Ovary (tissue), 9 donors: ENCODE measurements around the gene ITFG1. TPM values are rescaled to one million over a fixed set of nuclear protein-coding genes. Genes with fewer than 3 reads are reported as not detected.
"Not testable (repeated sequence)": the region's sequence is repeated elsewhere in the genome, so short reads cannot be mapped to it uniquely, and the experiment has no call there.

Experiments
- DNase-seq, 5 donors: peaks; one replicate each; pipeline ENCODE4 v3.0.0-alpha.2; 2019 to 2020
- H3K27ac ChIP-seq, 2 donors: fragments of 200-600 bp; one replicate each; pipeline versions ENCODE4 v1.5.1 to v1.8.0; 2019 to 2022
- H3K27me3 ChIP-seq: fragments of 200-600 bp; one replicate; pipeline ENCODE4 v1.8.0; 2022
- H3K36me3 ChIP-seq: fragments of 200-600 bp; sonication (generic); one replicate; pipeline ENCODE4 v1.5.1; 2019
- H3K4me1 ChIP-seq: one replicate; pipeline ENCODE4 v1.8.1; 2013; ENCODE audit warnings: mild to moderate bottlenecking, moderate library complexity; ENCODE audit not compliant: insufficient read depth
- H3K4me3 ChIP-seq: fragments of 200-600 bp; sonication (generic); one replicate; pipeline ENCODE4 v1.5.1; 2017
- H3K9me3 ChIP-seq, 2 donors: fragments of 200-600 bp in 1 of 2; sonication (generic) in 1 of 2; one replicate each; pipeline versions ENCODE4 v1.5.1 to v1.8.1; 2013 to 2019; ENCODE audit warnings: mild to moderate bottlenecking in 1 of 2, moderate library complexity in 1 of 2
- EP300 ChIP-seq: sonication (generic); formaldehyde crosslinking; IDR thresholded peaks from one replicate; pipeline ENCODE4 v1.6.1; 2017; ENCODE audit warnings: antibody characterized with exemption
- POLR2A ChIP-seq: fragments of 450-650 bp; IDR thresholded peaks from one replicate; pipeline ENCODE4 v1.6.1; 2017; ENCODE audit warnings: antibody characterized with exemption, mild to moderate bottlenecking, moderate library complexity
- WGBS, 3 donors: extraction: QIAGEN DNeasy Blood & Tissue Kit in 1 of 3; methylation state at CpG; one replicate each; pipeline versions ENCODE4 v1.1.5 to v1.1.7; 2013 to 2017; 5-methylcytosine and 5-hydroxymethylcytosine counted together
- intact Hi-C, 4 donors: fragments of 100-400 bp; cut with DNase I; formaldehyde crosslinking; loops; one replicate each; pipeline versions ENCODE4 v1.11.0 to v1.15.1; 2022 to 2023
- polyA plus RNA-seq, 2 donors: library from polyadenylated mRNA; stranded (reverse); fragments of 200-250 nt in 1 of 2; fragments of 350-450 nt in 1 of 2; fragmentation: Illumina TruSeq in 1 of 2; extraction: RNeasy Lipid Tissue Mini Kit (QIAGEN cat#74804) in 1 of 2; gene quantifications; one replicate each; pipeline ENCODE4 v1.2.3, GENCODE V29; 2013 to 2014
- total RNA-seq, 7 donors: library from RNA; depleted of rRNA in 2 of 7; stranded (reverse); fragments of >200 nt in 2 of 7; fragmentation: NEBNext Ultra II Directional in 3 of 7; extraction: Animal tissue kit (Norgen Biotek cat#: 25700) in 3 of 7; gene quantifications; one replicate each; pipeline versions ENCODE4 v1.1.0 to v1.2.4, GENCODE V29; 2016 to 2023
- TF ChIP-seq, protein P1 (sequence below), 3 donors: fragments of 450-650 bp in 2 of 3; fragments of 200-600 bp in 1 of 3; IDR thresholded peaks; one replicate each; pipeline versions ENCODE4 v1.5.1 to v1.8.0; 2016 to 2022; ENCODE audit warnings: antibody characterized with exemption in 3 of 3, mild to moderate bottlenecking in 1 of 3
- donor health status: DM: no; HTN: no; CAD: no; lungs with moderate emphysema.
- donor health status: DM: no; HTN: no; CAD: no.
- donor health status: Bipolar disorder and iron deficiency.
- donor health status: DM: yes; HTN: yes; CAD: no.
- donor health status: DM: no; HTN: no; CAD: no.
- donor health status: DM: yes; HTN: yes; CAD: no.

Gene ITFG1
- total and polyA plus RNA-seq, 9 donors, result 34.4 to 123 (median 40.2) TPM

DNA sequence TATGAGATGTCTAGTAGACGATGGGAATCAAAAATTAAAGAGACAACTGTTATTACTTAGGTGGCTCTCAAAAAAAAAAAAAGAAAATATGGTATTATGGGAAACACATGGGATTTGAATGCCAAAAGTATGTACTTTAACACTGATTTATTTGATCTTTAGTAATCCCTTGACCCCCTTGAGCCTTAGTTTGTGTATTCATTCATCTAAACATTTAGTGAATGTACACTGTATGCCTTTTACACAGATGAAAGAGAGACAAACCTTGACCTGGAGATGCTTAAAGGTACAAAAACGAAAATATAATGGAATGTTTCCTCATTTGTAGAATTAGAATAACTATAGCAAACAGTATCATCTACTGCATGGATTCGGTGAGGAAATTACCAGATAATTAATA lies 278.5 kb downstream of the ITFG1 start:
- Histone ChIP-seq H3K4me1 (no peaks in the 10 kb centered on the region), H3K9me3 (no peaks in the 10 kb centered on the region), H3K27ac (no peak overlapping the region), H3K4me3 (no peak overlapping the region), H3K27me3 (no peaks in the 10 kb centered on the region), H3K36me3 (no peaks in the 10 kb centered on the region)
- TF ChIP-seq, protein P1, sequence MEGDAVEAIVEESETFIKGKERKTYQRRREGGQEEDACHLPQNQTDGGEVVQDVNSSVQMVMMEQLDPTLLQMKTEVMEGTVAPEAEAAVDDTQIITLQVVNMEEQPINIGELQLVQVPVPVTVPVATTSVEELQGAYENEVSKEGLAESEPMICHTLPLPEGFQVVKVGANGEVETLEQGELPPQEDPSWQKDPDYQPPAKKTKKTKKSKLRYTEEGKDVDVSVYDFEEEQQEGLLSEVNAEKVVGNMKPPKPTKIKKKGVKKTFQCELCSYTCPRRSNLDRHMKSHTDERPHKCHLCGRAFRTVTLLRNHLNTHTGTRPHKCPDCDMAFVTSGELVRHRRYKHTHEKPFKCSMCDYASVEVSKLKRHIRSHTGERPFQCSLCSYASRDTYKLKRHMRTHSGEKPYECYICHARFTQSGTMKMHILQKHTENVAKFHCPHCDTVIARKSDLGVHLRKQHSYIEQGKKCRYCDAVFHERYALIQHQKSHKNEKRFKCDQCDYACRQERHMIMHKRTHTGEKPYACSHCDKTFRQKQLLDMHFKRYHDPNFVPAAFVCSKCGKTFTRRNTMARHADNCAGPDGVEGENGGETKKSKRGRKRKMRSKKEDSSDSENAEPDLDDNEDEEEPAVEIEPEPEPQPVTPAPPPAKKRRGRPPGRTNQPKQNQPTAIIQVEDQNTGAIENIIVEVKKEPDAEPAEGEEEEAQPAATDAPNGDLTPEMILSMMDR (IDR thresholded peaks at IDR 0.05), result no peak
- TF ChIP-seq POLR2A, result no peak
- TF ChIP-seq EP300, result no peak
- WGBS, 3 donors, result 90 to 95% (median 93%) methylated on average over 3 of the region's 3 CpGs
- no peak for DNase-seq
- intact Hi-C loops, result no loop called here

DNA sequence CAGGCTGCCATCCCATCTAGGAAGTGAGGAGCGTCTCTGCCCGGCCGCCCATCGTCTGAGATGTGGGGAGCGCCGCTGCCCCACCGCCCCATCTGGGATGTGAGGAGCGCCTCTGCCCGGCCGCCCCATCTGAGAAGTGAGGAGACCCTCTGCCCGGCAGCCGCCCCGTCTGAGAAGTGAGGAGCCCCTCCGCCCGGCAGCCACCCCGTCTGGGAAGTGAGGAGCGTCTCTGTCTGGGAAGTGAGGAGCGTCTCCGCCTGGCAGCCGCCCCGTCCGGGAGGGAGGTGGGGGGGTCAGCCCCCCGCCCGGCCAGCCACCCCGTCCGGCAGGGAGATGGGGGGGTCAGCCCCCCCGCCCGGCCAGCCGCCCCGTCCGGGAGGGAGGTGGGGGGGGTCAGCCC lies 279.8 kb downstream of the ITFG1 start:
- intact Hi-C loops, H3K36me3 ChIP-seq, H3K27me3 ChIP-seq, H3K4me3 ChIP-seq, DNase-seq, H3K9me3 ChIP-seq, H3K4me1 ChIP-seq, H3K27ac ChIP-seq: not testable (repeated sequence)
- WGBS, 3 donors, result 95 to 99% (median 97%) methylated on average over 21 to 31 of the region's 31 CpGs

DNA sequence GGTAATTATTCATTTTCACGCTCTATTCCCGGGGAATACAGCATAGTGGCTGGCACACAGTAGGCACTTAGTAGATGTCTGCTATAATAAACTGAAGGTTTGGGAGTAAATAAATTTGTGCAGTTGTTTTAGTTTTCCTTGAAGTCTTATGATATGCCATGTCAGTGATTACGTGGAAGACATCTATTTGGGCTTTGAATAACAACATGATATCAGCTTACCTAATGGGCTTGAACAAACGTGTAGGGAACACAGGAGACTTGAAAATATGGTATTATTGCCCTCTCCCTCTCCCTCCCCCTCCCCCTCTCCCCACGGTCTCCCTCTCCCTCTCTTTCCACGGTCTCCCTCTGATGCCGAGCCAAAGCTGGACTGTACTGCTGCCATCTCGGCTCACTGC lies 280.8 kb downstream of the ITFG1 start:
- TF ChIP-seq, protein P1 (IDR thresholded peaks at IDR 0.05), result no peak
- TF ChIP-seq EP300 (no peak), POLR2A (no peak)
- intact Hi-C loops, result no loop called here
- no peak overlapping the region for H3K27ac ChIP-seq

DNA sequence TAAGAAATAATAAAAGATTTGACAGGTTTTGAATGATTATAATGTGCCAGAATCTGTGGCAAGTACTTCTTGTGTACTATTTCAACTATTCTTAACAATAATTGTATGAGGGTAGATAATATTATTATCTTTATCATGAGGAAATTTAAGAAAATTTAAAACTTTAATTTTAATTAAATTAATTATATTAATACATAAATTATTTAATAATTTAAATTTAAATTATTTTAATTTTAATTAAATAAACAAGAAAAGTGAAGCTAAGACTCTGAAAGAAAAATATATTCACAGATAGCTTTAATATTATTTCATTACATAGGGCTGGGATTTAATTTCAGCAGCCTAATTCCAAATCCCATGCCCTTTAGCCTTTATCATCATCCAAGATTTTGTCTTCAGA lies 285.7 kb downstream of the ITFG1 start:
- no peaks in the 10 kb centered on the region for H3K36me3 ChIP-seq

More for the DNA sequence above, 280.8 kb downstream of the ITFG1 start:
- Histone ChIP-seq H3K4me3 (no peak overlapping the region), H3K36me3 (no peaks in the 10 kb centered on the region), H3K27me3 (no peaks in the 10 kb centered on the region), H3K4me1 (no peaks in the 10 kb centered on the region), H3K9me3 (no peaks in the 10 kb centered on the region)
- 90 to 94% (median 93%) methylated on average over 8 of the region's 8 CpGs for WGBS, 3 donors
- no peak for DNase-seq

DNA sequence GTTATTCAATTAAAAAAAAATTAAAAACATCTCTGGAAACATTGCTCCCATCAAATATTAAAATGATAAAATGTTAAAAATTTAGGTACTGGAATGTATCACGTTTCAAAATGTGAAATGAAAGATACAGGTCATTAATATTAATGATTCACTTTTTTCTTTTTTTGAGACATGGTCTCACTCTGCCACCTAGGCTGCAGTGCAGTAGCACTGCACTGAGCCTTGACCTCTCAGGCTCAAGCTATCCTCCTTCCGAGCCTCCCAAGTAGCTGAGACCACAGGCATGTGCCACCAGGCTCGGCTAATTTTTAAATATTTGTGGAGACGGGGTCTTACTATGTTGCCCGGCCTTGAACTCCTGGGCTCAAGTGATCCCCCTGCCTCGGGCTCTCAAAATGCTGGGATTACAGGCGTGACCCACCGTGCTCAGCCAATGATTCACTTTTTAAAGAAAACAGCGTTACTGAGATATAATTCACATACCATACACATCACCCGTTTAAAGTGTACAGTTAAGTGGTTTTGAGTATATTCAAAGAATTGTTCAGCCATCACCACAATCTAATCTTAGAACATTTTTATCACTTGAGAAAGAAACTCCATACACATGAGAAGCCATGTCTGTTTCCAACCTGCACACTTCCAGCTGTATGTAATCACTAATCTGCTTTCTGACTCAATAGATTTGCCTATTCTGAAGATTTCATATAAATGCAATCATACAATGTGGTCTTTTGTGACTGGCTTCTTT lies 298.0 kb downstream of the ITFG1 start:
- TF ChIP-seq, protein P1 (IDR thresholded peaks at IDR 0.05), result no peak
- TF ChIP-seq EP300, result no peak
- no peak for TF ChIP-seq POLR2A
- WGBS, 3 donors, result 81 to 90% (median 86%) methylated on average over 10 of the region's 10 CpGs
- H3K36me3 ChIP-seq, result no peaks in the 10 kb centered on the region

More for the DNA sequence above, 285.7 kb downstream of the ITFG1 start:
- Histone ChIP-seq H3K27me3 (no peaks in the 10 kb centered on the region), H3K9me3 (no peaks in the 10 kb centered on the region), H3K27ac (no peak overlapping the region), H3K4me1 (no peaks in the 10 kb centered on the region), H3K4me3 (no peak overlapping the region)
- TF ChIP-seq POLR2A (no peak), EP300 (no peak)
- TF ChIP-seq, protein P1 (IDR thresholded peaks at IDR 0.05), result no peak
- intact Hi-C loops, result no loop called here
- DNase-seq, result no peak

More for the DNA sequence above, 298.0 kb downstream of the ITFG1 start:
- no peaks in the 10 kb centered on the region for H3K27me3 ChIP-seq
- intact Hi-C loops, result no loop called here
- no peak overlapping the region for H3K27ac ChIP-seq
- no peaks in the 10 kb centered on the region for H3K4me1 ChIP-seq
- H3K9me3 ChIP-seq, result no peaks in the 10 kb centered on the region
- H3K4me3 ChIP-seq, result no peak overlapping the region
- DNase-seq, result no peak
